Measurements from ENCODE around the gene PGC.

Gene PGC

GRCh38 chr6:41770381-41771057 is 23.3 kb upstream of the PGC start:
- no peaks in the 10 kb centered on the region for H3K27me3 ChIP-seq (ENCODE audit: control insufficient read depth, low read length)
- no peak overlapping the region for H3K4me2 ChIP-seq (ENCODE audit: low read length)
- H3K9me3 ChIP-seq (ENCODE audit: control insufficient read depth, insufficient read depth, low read length), result no peaks in the 10 kb centered on the region
- H3K36me3 ChIP-seq (ENCODE audit: control insufficient read depth, low read length), result peaks cover 21% of the 10 kb centered on the region
- no peaks in the 10 kb centered on the region for H3K79me2 ChIP-seq (ENCODE audit: control insufficient read depth, low read length)
- no peaks in the 10 kb centered on the region for H3K9me2 ChIP-seq (replicated peaks; ENCODE audit: control insufficient read depth, low read length)
- H3F3A ChIP-seq (ENCODE audit: control insufficient read depth, insufficient read depth), result no peaks in the 10 kb centered on the region
- H4K20me1 ChIP-seq (ENCODE audit: control insufficient read depth, insufficient read depth, low read depth, low read length), result no peaks in the 10 kb centered on the region
- H3K4me3 ChIP-seq (ENCODE audit: low read length), result no peak overlapping the region
- TF ChIP-seq EZH2phosphoT487 (IDR thresholded peaks at IDR 0.05; ENCODE audit: borderline replicate concordance, low read length) (no peak), CTCF (IDR thresholded peaks at IDR 0.05; ENCODE audit: low read depth, low read length, poor library complexity, severe bottlenecking) (no peak)
- no peaks in the 10 kb centered on the region for H3K4me1 ChIP-seq (ENCODE audit: control insufficient read depth, low read length)
- no peak overlapping the region for H3K27ac ChIP-seq (ENCODE audit: low read depth, low read length)

DNA sequence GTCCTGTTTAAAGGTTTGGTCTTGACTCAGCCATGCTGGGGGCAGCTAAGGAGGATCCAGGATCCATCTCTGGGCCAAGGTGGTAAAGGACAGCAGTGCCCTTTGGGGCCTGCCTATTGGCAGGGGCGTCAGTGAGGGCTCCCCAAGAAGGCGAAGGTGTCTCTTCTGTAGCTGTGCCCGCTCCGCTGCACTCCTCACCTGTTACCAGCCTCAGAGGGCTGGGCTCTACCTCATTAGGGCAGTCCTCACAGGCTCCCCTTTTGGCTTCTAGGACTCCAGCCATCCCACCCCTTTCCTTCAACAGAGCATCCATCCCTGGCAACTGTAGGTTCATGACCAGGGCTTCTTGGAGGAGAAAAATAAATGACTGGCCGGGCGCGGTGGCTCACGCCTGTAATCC is 22.2 kb upstream of the PGC start:
- Histone ChIP-seq H3K36me3 (ENCODE audit: control insufficient read depth, low read length) (peaks cover 14% of the 10 kb centered on the region), H3K9me2 (replicated peaks; ENCODE audit: control insufficient read depth, low read length) (no peaks in the 10 kb centered on the region), H3K4me3 (ENCODE audit: low read length) (no peak overlapping the region), H3K79me2 (ENCODE audit: control insufficient read depth, low read length) (no peaks in the 10 kb centered on the region), H4K20me1 (ENCODE audit: control insufficient read depth, insufficient read depth, low read depth, low read length) (no peaks in the 10 kb centered on the region), H3K4me1 (ENCODE audit: control insufficient read depth, low read length) (no peaks in the 10 kb centered on the region), H3K27me3 (ENCODE audit: control insufficient read depth, low read length) (no peaks in the 10 kb centered on the region), H3K4me2 (ENCODE audit: low read length) (no peak overlapping the region), H3F3A (ENCODE audit: control insufficient read depth, insufficient read depth) (no peaks in the 10 kb centered on the region), H3K27ac (ENCODE audit: low read depth, low read length) (no peak overlapping the region), H3K9me3 (ENCODE audit: control insufficient read depth, insufficient read depth, low read length) (no peaks in the 10 kb centered on the region)
- TF ChIP-seq CTCF (IDR thresholded peaks at IDR 0.05; ENCODE audit: low read depth, low read length, poor library complexity, severe bottlenecking) (no peak), EZH2phosphoT487 (IDR thresholded peaks at IDR 0.05; ENCODE audit: borderline replicate concordance, low read length) (no peak)

- no peak overlapping the region for H3K27ac ChIP-seq (ENCODE audit: low read depth, low read length)
- H3K4me2 ChIP-seq (ENCODE audit: low read length), result no peak overlapping the region
- H3K36me3 ChIP-seq (ENCODE audit: control insufficient read depth, low read length), result peaks cover 14% of the 10 kb centered on the region
- TF ChIP-seq EZH2phosphoT487 (IDR thresholded peaks at IDR 0.05; ENCODE audit: borderline replicate concordance, low read length) (no peak), CTCF (IDR thresholded peaks at IDR 0.05; ENCODE audit: low read depth, low read length, poor library complexity, severe bottlenecking) (no peak)
- H4K20me1 ChIP-seq (ENCODE audit: control insufficient read depth, insufficient read depth, low read depth, low read length), result no peaks in the 10 kb centered on the region
- no peaks in the 10 kb centered on the region for H3K9me2 ChIP-seq (replicated peaks; ENCODE audit: control insufficient read depth, low read length)
- no peaks in the 10 kb centered on the region for H3F3A ChIP-seq (ENCODE audit: control insufficient read depth, insufficient read depth)
- H3K4me1 ChIP-seq (ENCODE audit: control insufficient read depth, low read length), result peaks cover under 1% of the 10 kb centered on the region; the same call in 1 of the 2 replicates
- no peaks in the 10 kb centered on the region for H3K9me3 ChIP-seq (ENCODE audit: control insufficient read depth, insufficient read depth, low read length)
- no peaks in the 10 kb centered on the region for H3K27me3 ChIP-seq (ENCODE audit: control insufficient read depth, low read length)
- no peaks in the 10 kb centered on the region for H3K79me2 ChIP-seq (ENCODE audit: control insufficient read depth, low read length)
- no peak overlapping the region for H3K4me3 ChIP-seq (ENCODE audit: low read length)
Measured at GRCh38 chr6:41768545-41769308, 21.5 kb upstream of the PGC start.
